ENCODE data around the gene PRKG1.

DNA sequence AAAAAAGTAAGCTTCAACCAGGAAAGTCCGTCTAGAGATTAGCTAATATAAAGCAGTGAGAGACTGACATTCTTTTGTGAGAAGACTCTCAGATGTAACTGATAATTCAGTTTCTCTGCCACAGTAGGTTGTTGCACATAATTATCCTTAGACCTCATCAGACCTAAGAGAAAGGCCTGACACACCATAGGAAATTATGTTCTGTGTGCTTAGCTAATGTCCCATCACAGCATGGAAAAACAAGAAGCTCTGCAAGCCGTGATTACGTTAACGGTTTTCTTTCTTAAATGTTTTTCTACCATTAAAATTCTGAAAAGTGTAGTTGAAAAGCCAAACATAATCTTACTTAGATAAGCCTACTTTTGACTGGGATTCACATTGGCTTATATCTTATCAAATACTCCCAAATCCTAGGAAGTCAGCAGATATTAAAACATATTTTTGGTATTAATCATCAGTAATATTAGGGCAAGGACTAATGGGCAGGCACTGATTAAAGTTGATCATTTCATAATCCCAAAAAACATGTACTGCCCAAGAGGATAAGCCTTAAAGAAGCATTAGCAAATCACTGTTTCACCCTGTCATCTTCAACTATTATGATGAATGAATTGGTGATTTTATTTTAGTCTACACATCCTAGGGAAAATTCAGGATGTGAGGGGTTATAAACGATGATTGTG lies 619.9 kb downstream of the PRKG1 start:
- TF ChIP-seq YY1 (IDR thresholded peaks at IDR 0.05; ENCODE audit: low read depth) (no peak), TAF1 (IDR thresholded peaks at IDR 0.05; ENCODE audit: low read depth) (no peak), EP300 (IDR thresholded peaks at IDR 0.05; ENCODE audit: borderline replicate concordance) (no peak), TCF12 (IDR thresholded peaks at IDR 0.05; ENCODE audit: low read depth) (no peak), CEBPB (IDR thresholded peaks at IDR 0.05) (no peak), FOXM1 (IDR thresholded peaks at IDR 0.05; ENCODE audit: borderline replicate concordance, low read depth) (no peak), EGR1 (IDR thresholded peaks at IDR 0.05) (no peak), RAD21 (IDR thresholded peaks at IDR 0.05; ENCODE audit: low read depth) (no peak), CREB1 (IDR thresholded peaks at IDR 0.05; ENCODE audit: low read depth) (no peak), ZBTB7A (IDR thresholded peaks at IDR 0.05; ENCODE audit: low read depth) (no peak)
- TF ChIP-seq, protein P1, sequence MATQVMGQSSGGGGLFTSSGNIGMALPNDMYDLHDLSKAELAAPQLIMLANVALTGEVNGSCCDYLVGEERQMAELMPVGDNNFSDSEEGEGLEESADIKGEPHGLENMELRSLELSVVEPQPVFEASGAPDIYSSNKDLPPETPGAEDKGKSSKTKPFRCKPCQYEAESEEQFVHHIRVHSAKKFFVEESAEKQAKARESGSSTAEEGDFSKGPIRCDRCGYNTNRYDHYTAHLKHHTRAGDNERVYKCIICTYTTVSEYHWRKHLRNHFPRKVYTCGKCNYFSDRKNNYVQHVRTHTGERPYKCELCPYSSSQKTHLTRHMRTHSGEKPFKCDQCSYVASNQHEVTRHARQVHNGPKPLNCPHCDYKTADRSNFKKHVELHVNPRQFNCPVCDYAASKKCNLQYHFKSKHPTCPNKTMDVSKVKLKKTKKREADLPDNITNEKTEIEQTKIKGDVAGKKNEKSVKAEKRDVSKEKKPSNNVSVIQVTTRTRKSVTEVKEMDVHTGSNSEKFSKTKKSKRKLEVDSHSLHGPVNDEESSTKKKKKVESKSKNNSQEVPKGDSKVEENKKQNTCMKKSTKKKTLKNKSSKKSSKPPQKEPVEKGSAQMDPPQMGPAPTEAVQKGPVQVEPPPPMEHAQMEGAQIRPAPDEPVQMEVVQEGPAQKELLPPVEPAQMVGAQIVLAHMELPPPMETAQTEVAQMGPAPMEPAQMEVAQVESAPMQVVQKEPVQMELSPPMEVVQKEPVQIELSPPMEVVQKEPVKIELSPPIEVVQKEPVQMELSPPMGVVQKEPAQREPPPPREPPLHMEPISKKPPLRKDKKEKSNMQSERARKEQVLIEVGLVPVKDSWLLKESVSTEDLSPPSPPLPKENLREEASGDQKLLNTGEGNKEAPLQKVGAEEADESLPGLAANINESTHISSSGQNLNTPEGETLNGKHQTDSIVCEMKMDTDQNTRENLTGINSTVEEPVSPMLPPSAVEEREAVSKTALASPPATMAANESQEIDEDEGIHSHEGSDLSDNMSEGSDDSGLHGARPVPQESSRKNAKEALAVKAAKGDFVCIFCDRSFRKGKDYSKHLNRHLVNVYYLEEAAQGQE (IDR thresholded peaks at IDR 0.05; ENCODE audit: low read depth), result no peak
- TF ChIP-seq, protein P2, sequence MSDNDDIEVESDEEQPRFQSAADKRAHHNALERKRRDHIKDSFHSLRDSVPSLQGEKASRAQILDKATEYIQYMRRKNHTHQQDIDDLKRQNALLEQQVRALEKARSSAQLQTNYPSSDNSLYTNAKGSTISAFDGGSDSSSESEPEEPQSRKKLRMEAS (IDR thresholded peaks at IDR 0.05), result no peak
- TF ChIP-seq, protein P3, sequence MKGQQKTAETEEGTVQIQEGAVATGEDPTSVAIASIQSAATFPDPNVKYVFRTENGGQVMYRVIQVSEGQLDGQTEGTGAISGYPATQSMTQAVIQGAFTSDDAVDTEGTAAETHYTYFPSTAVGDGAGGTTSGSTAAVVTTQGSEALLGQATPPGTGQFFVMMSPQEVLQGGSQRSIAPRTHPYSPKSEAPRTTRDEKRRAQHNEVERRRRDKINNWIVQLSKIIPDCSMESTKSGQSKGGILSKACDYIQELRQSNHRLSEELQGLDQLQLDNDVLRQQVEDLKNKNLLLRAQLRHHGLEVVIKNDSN (IDR thresholded peaks at IDR 0.05), result no peak

Measured in Ishikawa (cell line).